IPS-15b (cell line): ENCODE results near the gene SH3RF3.

Experiments
- H3K27me3 ChIP-seq: one replicate; pipeline ENCODE4 v1.6.1; 2013; ENCODE audit warnings: low read length; ENCODE audit not compliant: control insufficient read depth, insufficient read depth
- H3K36me3 ChIP-seq: one replicate; pipeline ENCODE4 v1.6.1; 2013; ENCODE audit warnings: low read length; ENCODE audit not compliant: control insufficient read depth, insufficient read depth
- H3K4me1 ChIP-seq: one replicate; pipeline ENCODE4 v1.6.1; 2013; ENCODE audit warnings: mild to moderate bottlenecking, low read length; ENCODE audit not compliant: control insufficient read depth, insufficient read depth
- H3K4me3 ChIP-seq: one replicate; pipeline ENCODE4 v1.5.1; 2013; ENCODE audit warnings: low read depth, low read length
- H3K9ac ChIP-seq: one replicate; pipeline ENCODE4 v1.6.1; 2013; ENCODE audit warnings: low read depth, mild to moderate bottlenecking, low read length
- H3K9me3 ChIP-seq: one replicate; pipeline ENCODE4 v1.6.1; 2013; ENCODE audit warnings: mild to moderate bottlenecking, low read length; ENCODE audit not compliant: control insufficient read depth, insufficient read depth

SH3RF3 gene

DNA sequence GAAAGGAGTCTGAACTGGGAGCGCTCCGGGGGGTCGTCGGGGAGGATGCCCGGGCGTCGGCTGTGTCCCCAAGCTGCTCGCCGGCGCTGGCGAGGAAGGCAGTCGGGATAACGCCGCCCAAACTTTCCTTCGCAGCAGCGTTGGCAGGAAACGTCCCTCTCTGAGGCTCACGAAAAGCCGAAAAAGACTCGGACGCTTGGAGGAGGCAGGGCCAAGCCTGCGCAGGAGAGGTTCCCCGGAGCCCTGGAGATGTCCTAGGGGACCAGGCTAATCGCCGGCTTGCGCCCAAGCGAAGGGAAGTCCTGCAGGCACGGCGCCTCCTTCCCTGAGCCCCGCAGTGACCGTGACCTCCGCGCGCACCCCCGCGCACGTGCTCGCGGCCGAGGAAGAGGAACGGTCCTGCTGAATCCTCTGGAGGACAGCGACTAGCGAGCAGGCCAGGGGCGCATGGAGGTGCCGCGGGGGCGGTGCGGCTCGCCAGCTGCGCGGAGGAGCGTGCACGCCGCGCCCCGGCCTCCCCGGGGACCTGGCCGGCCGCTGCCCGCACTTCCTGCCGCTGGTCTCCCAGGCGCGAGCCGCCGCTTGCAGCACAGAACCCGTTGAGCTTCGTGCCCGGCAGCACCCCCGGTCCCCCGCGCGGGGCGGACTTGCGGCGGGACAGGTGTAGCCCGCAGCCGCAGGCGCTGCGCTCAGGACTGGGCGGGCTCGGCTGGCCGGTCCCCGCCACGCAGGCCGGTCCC is at the start of gene SH3RF3:
Gene SH3RF3, plus strand, starts transcription at position 590 of the 740 bp plus-strand sequence.
- Histone ChIP-seq H3K9ac (peak within 1 kb of the TSS; percentile 47), H3K27me3 (peaks cover 51% of the 10 kb centered on the region), H3K36me3 (no peaks in the 10 kb centered on the region), H3K4me3 (peak within 1 kb of the TSS; percentile 59), H3K4me1 (no peaks in the 10 kb centered on the region), H3K9me3 (no peaks in the 10 kb centered on the region)

- H3K4me3 ChIP-seq: no peak overlapping the region
- H3K27me3 ChIP-seq: no peaks in the 10 kb centered on the region
- H3K9me3 ChIP-seq: no peaks in the 10 kb centered on the region
- no peak overlapping the region for H3K9ac ChIP-seq
- no peaks in the 10 kb centered on the region for H3K36me3 ChIP-seq
- H3K4me1 ChIP-seq: no peaks in the 10 kb centered on the region
Measured at GRCh38 chr2:109079590-109079989, 49.4 kb upstream of the SH3RF3 start.

DNA sequence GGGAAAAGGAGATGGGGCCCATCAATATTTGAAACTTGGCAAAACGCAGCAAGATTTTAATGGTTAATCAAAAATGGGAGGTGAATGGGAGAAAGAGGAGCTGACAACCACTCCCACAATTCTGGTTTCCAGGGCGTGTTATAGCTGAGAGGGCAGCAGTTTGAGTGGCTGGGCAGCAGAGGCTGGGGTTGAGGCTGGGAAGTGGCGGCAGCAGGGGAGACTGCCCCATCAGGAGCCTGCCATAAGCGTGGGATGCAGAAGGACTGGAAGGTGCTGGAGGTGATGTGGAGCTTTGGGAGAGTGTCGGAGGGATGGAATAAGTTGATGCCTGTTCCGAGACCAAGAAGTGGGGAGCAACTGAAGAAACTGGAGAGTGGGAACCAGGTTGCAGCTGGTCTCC is 48.9 kb upstream of the SH3RF3 start:
- H3K27me3 ChIP-seq: no peaks in the 10 kb centered on the region
- no peaks in the 10 kb centered on the region for H3K36me3 ChIP-seq
- H3K9me3 ChIP-seq: no peaks in the 10 kb centered on the region
- no peak overlapping the region for H3K4me3 ChIP-seq
- H3K4me1 ChIP-seq: no peaks in the 10 kb centered on the region
- no peak overlapping the region for H3K9ac ChIP-seq

- Histone ChIP-seq H3K9ac (no peak overlapping the region), H3K36me3 (no peaks in the 10 kb centered on the region), H3K9me3 (no peaks in the 10 kb centered on the region), H3K27me3 (no peaks in the 10 kb centered on the region), H3K4me1 (no peaks in the 10 kb centered on the region), H3K4me3 (no peak overlapping the region)
Measured at GRCh38 chr2:109080757-109081156, 48.2 kb upstream of the SH3RF3 start.

DNA sequence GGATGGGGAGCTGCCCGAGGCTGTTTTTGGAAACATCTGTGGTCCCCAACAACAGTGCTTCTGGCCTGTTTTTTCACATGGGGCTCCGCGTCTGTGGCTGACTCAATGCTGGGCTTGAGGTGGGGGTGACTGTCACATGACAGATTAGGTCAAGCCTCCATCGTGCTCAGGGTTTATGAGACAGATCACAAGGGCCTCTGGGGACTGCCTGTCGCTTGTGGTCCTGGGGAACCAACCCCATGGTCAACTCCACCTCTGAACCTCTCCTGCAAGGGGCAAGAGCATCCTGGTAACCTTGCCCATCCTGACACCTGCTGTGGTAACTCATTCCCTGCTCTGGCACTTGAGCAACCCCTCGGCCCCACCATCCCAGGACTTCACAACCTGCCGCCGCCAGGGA is 47.6 kb upstream of the SH3RF3 start:
- Histone ChIP-seq H3K4me3 (no peak overlapping the region), H3K36me3 (no peaks in the 10 kb centered on the region), H3K27me3 (no peaks in the 10 kb centered on the region), H3K9me3 (no peaks in the 10 kb centered on the region), H3K4me1 (no peaks in the 10 kb centered on the region), H3K9ac (no peak overlapping the region)

DNA sequence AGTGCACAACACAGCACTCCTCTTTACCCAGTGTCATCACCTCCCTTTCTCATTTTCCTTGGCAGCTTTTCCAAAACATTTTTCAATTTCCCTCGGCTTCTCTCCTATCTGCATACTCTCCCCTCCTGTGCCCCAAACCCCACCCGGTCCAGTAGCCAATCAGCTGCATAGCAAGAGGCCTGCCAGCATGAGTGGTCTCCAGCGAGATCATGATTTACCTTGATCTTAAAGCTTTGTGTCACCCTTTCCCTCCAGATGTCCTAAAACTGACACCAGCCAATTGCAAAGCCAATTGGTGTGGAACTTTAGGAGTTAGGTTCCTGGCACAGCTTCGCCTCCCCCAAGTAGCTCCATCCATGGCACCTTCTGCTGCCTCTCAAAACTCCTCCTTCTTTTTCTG is 45.2 kb upstream of the SH3RF3 start:
- no peaks in the 10 kb centered on the region for H3K36me3 ChIP-seq

DNA sequence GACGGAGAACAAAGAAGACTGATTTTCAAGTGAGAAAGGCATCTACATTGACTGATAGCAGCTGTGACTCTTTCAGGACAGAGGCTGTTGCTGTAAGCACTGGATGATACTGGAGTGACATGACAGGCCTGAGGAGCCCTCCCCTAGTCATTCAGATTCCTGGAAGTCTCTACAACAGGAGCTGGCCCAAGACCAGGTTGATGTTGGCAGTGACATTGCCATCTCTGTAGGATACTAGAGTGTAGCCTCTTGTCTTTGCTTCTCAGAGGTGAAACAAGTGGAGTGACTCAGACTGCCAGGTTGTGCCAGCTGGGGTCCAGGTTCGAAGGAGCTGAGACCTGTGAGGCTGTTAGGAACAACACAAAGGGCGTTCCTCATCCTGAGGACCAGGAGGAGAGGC is 44.7 kb upstream of the SH3RF3 start:
- no peaks in the 10 kb centered on the region for H3K27me3 ChIP-seq
- no peak overlapping the region for H3K9ac ChIP-seq
- no peaks in the 10 kb centered on the region for H3K9me3 ChIP-seq
- no peaks in the 10 kb centered on the region for H3K36me3 ChIP-seq
- H3K4me1 ChIP-seq: no peaks in the 10 kb centered on the region
- no peak overlapping the region for H3K4me3 ChIP-seq

More for the DNA sequence above, 45.2 kb upstream of the SH3RF3 start:
- Histone ChIP-seq H3K9me3 (no peaks in the 10 kb centered on the region), H3K27me3 (no peaks in the 10 kb centered on the region), H3K9ac (no peak overlapping the region), H3K4me1 (no peaks in the 10 kb centered on the region), H3K4me3 (no peak overlapping the region)

DNA sequence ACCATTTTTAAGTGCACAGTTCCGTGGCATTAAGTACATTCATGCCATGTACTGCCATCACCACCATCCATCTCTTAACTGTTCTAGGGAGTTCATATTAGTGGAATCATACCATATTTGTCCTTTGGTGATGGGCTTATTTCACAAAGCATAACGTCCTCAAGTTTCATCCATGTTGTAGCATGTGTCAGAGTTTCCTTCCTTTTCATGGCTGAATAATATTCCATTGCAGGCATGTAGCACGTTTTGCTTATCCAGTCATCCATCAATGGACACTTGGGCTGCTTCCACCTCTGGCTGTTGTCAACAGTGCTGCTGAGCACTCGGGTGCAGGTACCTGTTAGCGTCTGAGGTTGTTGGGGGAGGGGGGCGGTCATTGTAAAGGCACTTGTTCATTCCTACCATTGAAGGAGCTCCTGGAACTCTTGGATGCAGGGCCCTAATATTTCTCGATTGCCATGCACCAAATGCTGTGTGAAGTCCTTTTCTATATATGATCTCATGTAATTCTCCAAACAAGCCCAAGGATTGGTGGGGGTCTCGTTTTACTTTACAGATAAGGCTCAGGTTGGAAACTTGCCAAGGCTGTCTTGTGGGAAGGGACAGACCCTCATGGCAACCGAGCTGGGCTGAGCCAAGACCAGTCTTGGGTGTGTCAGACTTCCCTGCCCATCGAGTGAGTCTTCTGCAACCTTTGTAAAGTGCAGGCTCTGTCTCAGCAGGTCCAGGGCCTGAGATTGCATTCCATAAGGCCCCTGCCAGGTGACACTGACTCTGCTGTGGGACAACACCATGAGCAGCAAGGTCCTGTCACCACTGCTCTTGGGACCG is 42.9 kb upstream of the SH3RF3 start:
- Histone ChIP-seq H3K9ac (no peak overlapping the region), H3K9me3 (no peaks in the 10 kb centered on the region), H3K4me1 (no peaks in the 10 kb centered on the region), H3K36me3 (no peaks in the 10 kb centered on the region), H3K4me3 (no peak overlapping the region), H3K27me3 (no peaks in the 10 kb centered on the region)

DNA sequence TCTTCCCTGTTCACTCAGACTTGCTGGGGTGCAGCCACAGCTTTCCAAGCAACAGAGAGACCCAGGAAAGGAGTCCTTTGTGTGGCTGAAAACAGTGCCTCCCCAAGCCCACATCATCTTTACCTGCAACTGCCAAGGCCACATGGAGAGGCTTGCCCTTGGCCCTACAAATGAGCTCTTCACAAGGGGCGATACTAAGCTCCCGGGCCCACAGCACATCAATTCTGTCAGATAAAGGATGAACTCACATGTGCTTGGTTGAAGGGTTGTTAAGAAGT is 42.3 kb upstream of the SH3RF3 start:
- Histone ChIP-seq H3K4me3 (no peak overlapping the region), H3K4me1 (no peaks in the 10 kb centered on the region), H3K9me3 (no peaks in the 10 kb centered on the region), H3K27me3 (no peaks in the 10 kb centered on the region), H3K36me3 (no peaks in the 10 kb centered on the region), H3K9ac (no peak overlapping the region)

DNA sequence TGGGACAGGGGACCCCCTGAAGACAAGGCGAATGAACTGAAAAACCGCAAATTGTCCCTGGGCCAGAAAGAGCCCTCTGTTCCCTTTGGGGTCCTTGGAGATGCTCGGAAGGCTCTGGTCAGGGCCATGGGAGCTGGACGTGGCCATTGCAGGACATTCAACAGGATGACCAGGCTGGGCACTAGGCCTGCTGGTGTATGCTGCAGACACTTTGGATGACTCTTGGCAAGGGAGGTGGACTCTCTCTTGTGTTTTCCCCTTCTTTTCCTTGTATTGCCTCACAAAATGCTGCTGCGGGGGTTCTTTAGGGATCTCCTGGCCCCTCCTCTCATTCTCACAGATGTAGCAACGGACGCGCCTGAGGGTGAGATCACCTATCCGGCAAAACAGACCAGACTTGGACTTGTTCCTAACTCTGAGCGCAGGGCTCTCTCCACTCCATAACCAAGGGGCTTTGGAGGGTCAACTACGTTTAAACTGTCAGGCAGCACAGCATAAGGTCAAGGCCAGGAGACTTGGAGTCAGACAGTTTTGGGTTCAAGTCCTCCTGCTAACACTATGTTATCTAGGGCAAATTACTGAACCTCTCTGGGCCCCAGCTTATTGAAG is 41.8 kb upstream of the SH3RF3 start:
- Histone ChIP-seq H3K4me1 (no peaks in the 10 kb centered on the region), H3K36me3 (no peaks in the 10 kb centered on the region), H3K9me3 (no peaks in the 10 kb centered on the region), H3K4me3 (no peak overlapping the region), H3K9ac (no peak overlapping the region), H3K27me3 (no peaks in the 10 kb centered on the region)

DNA sequence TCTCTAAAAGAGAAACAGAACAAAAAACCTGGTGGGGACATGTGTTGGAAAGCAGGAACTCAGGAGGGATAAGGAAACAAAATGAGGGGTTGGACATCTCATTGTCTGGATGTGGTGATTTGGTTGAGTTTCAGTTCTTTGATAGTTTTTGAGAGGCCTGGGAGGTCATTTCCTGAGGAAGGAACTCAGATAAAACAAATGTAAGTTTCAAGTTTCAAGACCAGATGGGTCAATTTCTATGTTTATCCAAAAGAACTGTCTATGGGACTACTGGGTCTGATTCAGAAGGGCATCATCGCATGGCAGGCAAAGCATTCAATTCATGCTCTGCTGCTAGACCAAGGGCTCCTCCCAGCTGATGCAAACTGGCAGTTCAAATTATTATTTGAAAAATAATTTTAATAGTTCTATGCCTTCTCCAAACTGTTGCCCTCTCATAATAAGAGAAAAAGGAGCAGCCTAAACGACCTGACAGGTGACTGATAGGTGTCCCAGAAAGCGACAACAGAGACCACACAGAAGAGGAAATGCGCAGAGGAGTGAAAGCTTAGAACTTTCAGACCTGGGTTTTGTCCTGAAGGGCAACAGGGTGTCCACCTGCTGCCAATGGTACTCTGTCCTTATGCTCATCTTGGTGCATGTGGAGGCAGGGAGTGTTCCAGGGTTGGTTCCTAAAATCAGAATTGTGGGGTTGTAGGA is 39.3 kb upstream of the SH3RF3 start:
- Histone ChIP-seq H3K9ac (no peak overlapping the region), H3K4me1 (no peaks in the 10 kb centered on the region), H3K9me3 (no peaks in the 10 kb centered on the region), H3K4me3 (no peak overlapping the region), H3K36me3 (no peaks in the 10 kb centered on the region), H3K27me3 (no peaks in the 10 kb centered on the region)
